Measurements from ENCODE around the gene ACSF3. TPM values are rescaled to one million over a fixed set of nuclear protein-coding genes. Genes with fewer than 3 reads are reported as not detected.
A peak's percentile ranks its signal among the peaks of the same experiment; 100 is the strongest.

Gene ACSF3
- total and polyA plus RNA-seq, 3 experiments from 2014 or later = 35.5 to 43.9 (median 43.6) TPM

DNA sequence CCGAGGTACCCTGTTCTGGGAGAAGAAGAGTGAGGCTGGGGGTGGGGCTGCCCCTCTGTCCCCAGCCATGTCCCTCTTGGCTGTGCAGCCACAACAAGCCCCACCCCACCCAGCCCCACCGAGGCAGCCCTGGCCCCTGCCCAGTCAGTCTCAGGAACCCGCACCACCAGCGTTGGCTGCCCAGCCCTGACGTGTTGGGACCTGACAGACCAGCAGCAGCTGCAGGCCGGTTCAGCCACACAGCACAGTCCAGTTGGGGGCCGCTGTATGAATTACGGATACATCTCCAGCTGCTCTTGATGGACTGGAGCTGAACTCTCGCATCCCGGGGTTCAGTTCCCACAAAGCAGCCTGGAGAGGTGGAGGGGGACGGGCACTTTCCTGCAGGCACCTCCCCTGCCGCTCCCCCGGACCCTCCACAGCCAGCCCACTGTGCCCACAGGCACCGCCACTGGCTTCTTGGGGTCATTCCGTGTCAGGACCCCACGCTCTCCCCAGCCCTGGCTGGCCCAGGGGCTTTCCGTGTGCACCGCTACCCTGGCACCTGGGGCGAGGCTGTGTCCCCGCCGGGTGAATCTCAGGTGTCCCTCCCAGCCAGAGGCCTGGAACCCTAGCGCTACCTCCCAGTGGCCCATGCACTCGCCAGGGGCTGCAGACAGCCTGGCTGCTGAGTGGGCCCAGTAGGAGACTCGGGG lies 84.9 kb downstream of the ACSF3 start:
- no peaks in the 10 kb centered on the region for H3K4me1 ChIP-seq (ENCODE audit: insufficient read depth, low read length)
- H3K27ac ChIP-seq (ENCODE audit: low read depth, low read length) = no peak overlapping the region
- no peak overlapping the region for H3K27ac Mint-ChIP-seq
- no peak overlapping the region for H3K4me3 ChIP-seq (ENCODE audit: low read length)
- POLR2A ChIA-PET = no interaction called here
- CTCF ChIA-PET = no interaction called here
- H3K9me3 ChIP-seq (ENCODE audit: low read length) = no peaks in the 10 kb centered on the region
- H3K27me3 Mint-ChIP-seq = no peaks in the 10 kb centered on the region
- H3K4me3 Mint-ChIP-seq = no peak overlapping the region
- no peak for DNase-seq
- H3K36me3 ChIP-seq (ENCODE audit: insufficient read depth, low read length) = no peaks in the 10 kb centered on the region
- H3K4me1 Mint-ChIP-seq = peaks cover 0 to 3% (median 0%) of the 10 kb centered on the region in 3 donors
- H3K9me3 Mint-ChIP-seq = no peaks in the 10 kb centered on the region
- no peaks in the 10 kb centered on the region for H3K27me3 ChIP-seq (ENCODE audit: insufficient read depth, low read length, poor library complexity, severe bottlenecking)
- no peaks in the 10 kb centered on the region for H3K36me3 Mint-ChIP-seq

DNA sequence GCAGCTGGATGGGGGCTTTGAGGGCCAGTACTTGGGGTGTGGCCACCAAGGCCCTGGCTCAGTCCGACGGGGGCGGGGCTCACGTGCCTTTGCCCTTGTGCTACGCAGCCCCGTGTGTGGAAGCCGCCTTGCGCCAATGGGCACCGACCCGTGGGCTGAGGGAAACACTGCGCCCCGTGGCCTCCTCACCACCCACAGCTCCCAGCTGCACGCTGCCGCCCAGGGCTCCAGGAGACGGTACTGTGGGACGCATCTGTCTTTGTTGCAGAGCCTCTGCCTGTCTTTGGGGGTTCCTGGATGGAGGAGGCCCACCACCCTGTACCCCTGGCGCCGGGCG lies 85.5 kb downstream of the ACSF3 start:
- no peaks in the 10 kb centered on the region for H3K9me3 ChIP-seq (ENCODE audit: low read length)
- Mint-ChIP-seq H3K27ac (no peak overlapping the region), H3K4me1 (peaks cover 0 to 3% (median 0%) of the 10 kb centered on the region in 3 donors), H3K27me3 (no peaks in the 10 kb centered on the region), H3K9me3 (no peaks in the 10 kb centered on the region), H3K36me3 (no peaks in the 10 kb centered on the region), H3K4me3 (no peak overlapping the region)
- no peak overlapping the region for H3K4me3 ChIP-seq (ENCODE audit: low read length)
- H3K27me3 ChIP-seq (ENCODE audit: insufficient read depth, low read length, poor library complexity, severe bottlenecking) = no peaks in the 10 kb centered on the region
- no peak overlapping the region for H3K27ac ChIP-seq (ENCODE audit: low read depth, low read length)
- DNase-seq = no peak
- no peaks in the 10 kb centered on the region for H3K4me1 ChIP-seq (ENCODE audit: insufficient read depth, low read length)
- H3K36me3 ChIP-seq (ENCODE audit: insufficient read depth, low read length) = no peaks in the 10 kb centered on the region
- POLR2A ChIA-PET = no interaction called here
- CTCF ChIA-PET = no interaction called here

DNA sequence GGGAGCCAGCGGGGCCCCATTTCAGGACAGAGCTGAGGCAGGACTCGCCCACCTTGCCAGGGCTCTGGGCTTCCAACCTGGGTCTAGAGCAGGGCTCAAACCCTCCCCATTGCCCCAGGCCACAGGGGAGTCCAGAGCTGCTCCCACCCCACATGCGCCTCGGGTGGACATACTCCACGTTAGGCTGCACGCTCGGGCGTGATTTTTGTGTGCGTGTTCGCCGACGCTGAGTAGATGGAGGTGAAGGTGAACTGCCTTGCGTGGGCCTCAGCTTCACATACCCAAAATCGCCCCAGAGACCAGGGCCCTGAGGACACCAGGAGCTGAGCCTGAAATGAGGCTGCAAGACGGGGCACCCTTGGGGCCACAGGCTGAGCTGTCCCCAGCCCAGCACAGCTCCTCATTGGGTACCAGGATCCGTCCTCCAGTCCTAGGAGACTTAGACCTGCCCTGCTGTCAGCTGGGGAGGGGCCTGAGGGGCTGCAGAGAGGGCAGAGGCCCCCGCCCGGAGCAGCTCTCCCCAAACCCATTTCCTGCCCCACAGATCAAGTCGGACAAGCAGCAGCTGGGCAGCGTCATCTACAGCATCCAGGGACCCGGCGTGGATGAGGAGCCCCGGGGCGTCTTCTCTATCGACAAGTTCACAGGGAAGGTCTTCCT lies 86.1 kb downstream of the ACSF3 start:
- H3K4me3 ChIP-seq (ENCODE audit: low read length) = no peak overlapping the region
- H3K9me3 ChIP-seq (ENCODE audit: low read length) = no peaks in the 10 kb centered on the region
- H3K4me1 Mint-ChIP-seq = peaks cover 0 to 3% (median 0%) of the 10 kb centered on the region in 3 donors
- H3K27ac ChIP-seq (ENCODE audit: low read depth, low read length) = no peak overlapping the region
- no peaks in the 10 kb centered on the region for H3K36me3 Mint-ChIP-seq
- H3K27me3 ChIP-seq (ENCODE audit: insufficient read depth, low read length, poor library complexity, severe bottlenecking) = no peaks in the 10 kb centered on the region
- DNase-seq = no peak
- H3K27me3 Mint-ChIP-seq = peaks cover 0 to 2% of the 10 kb centered on the region in 2 donors
- H3K4me3 Mint-ChIP-seq = no peak overlapping the region
- no peaks in the 10 kb centered on the region for H3K36me3 ChIP-seq (ENCODE audit: insufficient read depth, low read length)
- H3K4me1 ChIP-seq (ENCODE audit: insufficient read depth, low read length) = no peaks in the 10 kb centered on the region
- POLR2A ChIA-PET = no interaction called here
- CTCF ChIA-PET = no interaction called here
- no peaks in the 10 kb centered on the region for H3K9me3 Mint-ChIP-seq
- no peak overlapping the region for H3K27ac Mint-ChIP-seq

DNA sequence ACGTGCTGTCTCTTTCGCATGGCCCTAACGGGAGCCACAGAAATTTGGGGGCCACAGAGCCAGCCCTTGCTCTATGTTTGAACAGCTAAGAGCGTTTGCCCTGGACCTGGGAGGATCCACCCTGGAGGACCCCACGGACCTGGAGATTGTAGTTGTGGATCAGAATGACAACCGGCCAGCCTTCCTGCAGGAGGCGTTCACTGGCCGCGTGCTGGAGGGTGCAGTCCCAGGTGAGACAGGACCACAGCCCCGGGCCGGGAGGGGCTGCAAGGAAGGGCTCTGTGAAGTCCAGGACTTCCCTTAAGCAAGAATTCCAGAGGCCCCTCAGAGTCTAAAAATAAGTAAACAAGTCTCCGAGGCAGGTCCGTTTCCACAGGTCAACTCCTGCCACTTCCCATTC lies 89.8 kb downstream of the ACSF3 start:
- ChIA-PET POLR2A (no interaction called here), CTCF (no interaction called here)
- H3K4me1 ChIP-seq (ENCODE audit: insufficient read depth, low read length) = no peaks in the 10 kb centered on the region
- H3K27me3 ChIP-seq (ENCODE audit: insufficient read depth, low read length, poor library complexity, severe bottlenecking) = no peaks in the 10 kb centered on the region
- no peak overlapping the region for H3K27ac ChIP-seq (ENCODE audit: low read depth, low read length)
- H3K4me3 ChIP-seq (ENCODE audit: low read length) = no peak overlapping the region
- H3K4me3 Mint-ChIP-seq = no peak overlapping the region
- no peaks in the 10 kb centered on the region for H3K36me3 Mint-ChIP-seq
- H3K27me3 Mint-ChIP-seq = peaks cover 0 to 5% of the 10 kb centered on the region in 2 donors
- H3K9me3 ChIP-seq (ENCODE audit: low read length) = no peaks in the 10 kb centered on the region
- H3K27ac Mint-ChIP-seq = peak overlapping the region in 1 of 8 donors; percentile 36
- no peak for DNase-seq
- peaks cover 0 to 6% (median 0%) of the 10 kb centered on the region in 5 donors for H3K9me3 Mint-ChIP-seq
- H3K4me1 Mint-ChIP-seq = no peaks in the 10 kb centered on the region
- H3K36me3 ChIP-seq (ENCODE audit: insufficient read depth, low read length) = no peaks in the 10 kb centered on the region

DNA sequence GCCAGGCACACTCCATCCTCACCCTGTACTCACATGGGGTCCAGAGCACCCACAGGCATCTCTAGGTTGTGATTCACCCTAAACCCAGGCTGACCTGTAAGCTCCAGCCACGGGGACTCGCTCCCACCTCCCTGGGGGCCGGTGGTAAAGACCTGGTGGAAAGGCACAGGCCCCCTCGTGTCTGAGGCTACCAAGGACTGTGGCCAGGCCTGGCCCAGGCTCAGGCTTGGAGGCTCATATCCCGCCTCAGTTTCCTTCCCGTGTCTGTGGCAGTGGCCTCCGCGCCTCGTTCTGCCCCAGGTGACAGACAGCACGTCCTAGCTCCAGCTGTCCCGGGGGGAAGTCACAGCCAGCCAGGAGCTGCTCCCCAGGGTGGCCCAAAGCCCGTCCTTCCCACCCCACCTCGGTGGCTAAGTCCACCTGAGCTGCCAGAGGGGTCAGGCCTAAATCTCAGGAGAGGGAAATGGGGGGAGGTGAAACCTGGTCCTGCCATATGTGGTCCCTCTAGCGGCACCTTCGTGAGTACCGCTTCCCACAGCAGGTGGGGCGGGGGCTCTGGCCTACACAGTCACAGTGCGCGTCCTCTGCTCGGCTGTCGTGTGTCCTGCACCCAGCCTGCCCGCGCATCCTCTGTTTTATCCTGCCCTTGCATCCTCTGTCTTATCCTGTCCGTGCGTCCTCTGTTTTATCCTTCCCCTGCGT lies 90.5 kb downstream of the ACSF3 start:
- H3K27ac ChIP-seq (ENCODE audit: low read depth, low read length) = no peak overlapping the region
- no peaks in the 10 kb centered on the region for H3K4me1 ChIP-seq (ENCODE audit: insufficient read depth, low read length)
- no peak for DNase-seq
- H3K9me3 ChIP-seq (ENCODE audit: low read length) = no peaks in the 10 kb centered on the region
- no peaks in the 10 kb centered on the region for H3K27me3 ChIP-seq (ENCODE audit: insufficient read depth, low read length, poor library complexity, severe bottlenecking)
- ChIA-PET CTCF (no interaction called here), POLR2A (no interaction called here)
- no peaks in the 10 kb centered on the region for H3K36me3 ChIP-seq (ENCODE audit: insufficient read depth, low read length)
- Mint-ChIP-seq H3K4me3 (no peak overlapping the region), H3K27me3 (peaks cover 0 to 5% of the 10 kb centered on the region in 2 donors), H3K9me3 (peaks cover 0 to 6% (median 0%) of the 10 kb centered on the region in 5 donors), H3K27ac (peak overlapping the region in 2 of 8 donors; percentile 37 to 93), H3K36me3 (no peaks in the 10 kb centered on the region), H3K4me1 (no peaks in the 10 kb centered on the region)
- no peak overlapping the region for H3K4me3 ChIP-seq (ENCODE audit: low read length)

DNA sequence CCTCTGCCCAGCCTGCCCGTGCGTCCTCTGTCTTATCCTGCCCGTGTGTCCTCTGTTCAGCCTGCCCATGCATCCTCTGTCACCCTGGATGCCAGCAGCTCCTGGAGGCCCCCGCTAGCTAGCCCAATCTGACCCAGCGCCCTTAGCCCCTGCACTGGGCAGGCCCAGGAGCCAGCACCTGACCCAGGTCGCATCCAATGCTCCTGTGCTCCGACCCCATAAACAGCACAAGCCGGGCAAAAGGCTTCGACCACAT lies 91.0 kb downstream of the ACSF3 start:
- no peak overlapping the region for H3K4me3 Mint-ChIP-seq
- no peaks in the 10 kb centered on the region for H3K4me1 ChIP-seq (ENCODE audit: insufficient read depth, low read length)
- H3K36me3 ChIP-seq (ENCODE audit: insufficient read depth, low read length) = no peaks in the 10 kb centered on the region
- no peak overlapping the region for H3K27ac ChIP-seq (ENCODE audit: low read depth, low read length)
- no peak overlapping the region for H3K4me3 ChIP-seq (ENCODE audit: low read length)
- H3K4me1 Mint-ChIP-seq = no peaks in the 10 kb centered on the region
- no peak for DNase-seq
- POLR2A ChIA-PET = no interaction called here
- no peaks in the 10 kb centered on the region for H3K27me3 ChIP-seq (ENCODE audit: insufficient read depth, low read length, poor library complexity, severe bottlenecking)
- H3K9me3 Mint-ChIP-seq = peaks cover 0 to 6% (median 0%) of the 10 kb centered on the region in 5 donors
- H3K9me3 ChIP-seq (ENCODE audit: low read length) = no peaks in the 10 kb centered on the region
- H3K27ac Mint-ChIP-seq = peak overlapping the region in 2 of 8 donors; percentile 37 to 93
- CTCF ChIA-PET = no interaction called here
- peaks cover 0 to 5% of the 10 kb centered on the region in 2 donors for H3K27me3 Mint-ChIP-seq
- H3K36me3 Mint-ChIP-seq = no peaks in the 10 kb centered on the region

DNA sequence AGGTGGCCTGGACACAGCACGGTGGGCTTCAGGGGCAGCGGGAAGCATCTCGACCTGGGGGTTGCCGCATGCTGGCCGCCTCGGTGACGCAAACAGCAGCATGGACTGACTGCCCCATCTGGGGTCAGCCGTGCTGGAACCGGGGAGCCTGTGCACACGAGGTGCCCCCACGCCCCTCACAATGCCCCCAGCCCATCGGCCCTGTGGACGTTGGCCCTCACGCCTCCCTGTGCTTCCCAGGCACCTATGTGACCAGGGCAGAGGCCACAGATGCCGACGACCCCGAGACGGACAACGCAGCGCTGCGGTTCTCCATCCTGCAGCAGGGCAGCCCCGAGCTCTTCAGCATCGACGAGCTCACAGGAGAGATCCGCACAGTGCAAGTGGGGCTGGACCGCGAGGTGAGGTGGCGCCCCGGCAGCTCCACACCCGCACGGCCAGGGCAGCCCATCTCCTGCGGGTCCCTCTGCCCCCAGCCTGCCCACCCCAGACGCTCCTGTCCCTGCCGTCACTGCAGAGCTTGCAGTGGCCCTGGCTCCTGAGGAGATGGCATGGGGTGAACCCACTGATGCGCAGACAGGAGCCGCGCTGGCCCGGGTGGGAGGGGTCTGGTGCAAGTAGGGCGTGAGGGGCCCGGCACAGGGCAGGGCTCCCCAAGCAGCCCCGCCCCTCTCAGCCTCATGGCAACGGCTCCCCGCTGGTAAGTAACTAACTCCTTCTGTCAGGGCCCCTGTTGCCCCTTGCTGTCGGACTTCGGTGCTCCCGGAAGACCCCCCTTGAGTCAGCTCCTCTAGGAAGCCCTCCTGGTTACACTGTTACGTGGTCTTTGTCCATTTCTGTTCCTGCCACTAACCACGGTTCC lies 91.5 kb downstream of the ACSF3 start:
- H3K4me3 ChIP-seq (ENCODE audit: low read length) = no peak overlapping the region
- CTCF ChIA-PET = no interaction called here
- no peak overlapping the region for H3K27ac ChIP-seq (ENCODE audit: low read depth, low read length)
- POLR2A ChIA-PET = no interaction called here
- no peaks in the 10 kb centered on the region for H3K36me3 Mint-ChIP-seq
- peaks cover 0 to 5% of the 10 kb centered on the region in 2 donors for H3K27me3 Mint-ChIP-seq
- peak in 3 of 5 donors; percentile 45 to 77 (median 57) for DNase-seq
- H3K4me1 Mint-ChIP-seq = peaks cover 0 to 2% (median 0%) of the 10 kb centered on the region in 3 donors
- H3K27me3 ChIP-seq (ENCODE audit: insufficient read depth, low read length, poor library complexity, severe bottlenecking) = no peaks in the 10 kb centered on the region
- no peaks in the 10 kb centered on the region for H3K36me3 ChIP-seq (ENCODE audit: insufficient read depth, low read length)
- H3K9me3 Mint-ChIP-seq = peaks cover 0 to 6% (median 0%) of the 10 kb centered on the region in 5 donors
- peak overlapping the region in 2 of 8 donors; percentile 32 to 93 for H3K27ac Mint-ChIP-seq
- no peaks in the 10 kb centered on the region for H3K4me1 ChIP-seq (ENCODE audit: insufficient read depth, low read length)
- H3K4me3 Mint-ChIP-seq = no peak overlapping the region
- no peaks in the 10 kb centered on the region for H3K9me3 ChIP-seq (ENCODE audit: low read length)
